Renal cortex interstitium (tissue), 3 donors: ENCODE data around the gene ARPC1A. TPM values are rescaled to one million over a fixed set of nuclear protein-coding genes. Genes with fewer than 3 reads are reported as not detected.

ENCODE experiments used
- polyA plus RNA-seq, 3 donors: library from polyadenylated mRNA; unstranded; fragments of 120-200 nt; gene quantifications; one replicate each; pipeline ENCODE4 v1.2.1, GENCODE V29; 2013; ENCODE audit not compliant: insufficient read length in 3 of 3

ARPC1A gene
- polyA plus RNA-seq, 3 donors, result 101 to 114 (median 109) TPM

Other genes with a start within 250 kb of the ARPC1A start
- gene SMURF1, start 181.8 kb upstream of the ARPC1A start, polyA plus RNA-seq, result 10 to 100 TPM; 15.1 to 17.9 (median 15.9) TPM
- not detected for gene KPNA7, start 117.8 kb upstream of the ARPC1A start, polyA plus RNA-seq
- under 1 TPM in 2 of 3 donors, not detected in 1; 0.01 to 0.17 TPM for gene MYH16, start 53.1 kb upstream of the ARPC1A start, polyA plus RNA-seq
- gene ARPC1B, start 48.8 kb downstream of the ARPC1A start, polyA plus RNA-seq, result 10 to 100 TPM; 24.2 to 44.8 (median 35.4) TPM
- gene PDAP1, start 82.7 kb downstream of the ARPC1A start, polyA plus RNA-seq, result 100 to 1,000 TPM; 137 to 171 (median 142) TPM
- gene BUD31, start 83.1 kb downstream of the ARPC1A start, polyA plus RNA-seq, result 100 to 1,000 TPM; 105 to 111 (median 106) TPM
- 1 to 10 TPM; 5.0 to 5.8 (median 5.6) TPM for gene PTCD1, start 112.9 kb downstream of the ARPC1A start, polyA plus RNA-seq
- 10 to 100 TPM; 32.8 to 40.2 (median 37.6) TPM for gene CPSF4, start 113.0 kb downstream of the ARPC1A start, polyA plus RNA-seq
- gene ATP5MF, start 140.3 kb downstream of the ARPC1A start, polyA plus RNA-seq, result 100 to 1,000 TPM; 376 to 480 (median 463) TPM
- 10 to 100 TPM; 23.5 to 64.6 (median 30.6) TPM for gene ZNF789, start 147.0 kb downstream of the ARPC1A start, polyA plus RNA-seq
- gene ZNF394, start 174.4 kb downstream of the ARPC1A start, polyA plus RNA-seq, result 10 to 100 TPM; 13.8 to 20.3 (median 14.3) TPM
- gene ZKSCAN5, start 178.8 kb downstream of the ARPC1A start, polyA plus RNA-seq, result 10 to 100 TPM; 15.3 to 18.3 (median 15.7) TPM
- 10 to 100 TPM; 14.5 to 17.6 (median 15.7) TPM for gene FAM200A, start 226.2 kb downstream of the ARPC1A start, polyA plus RNA-seq
- 100 to 1,000 TPM in 1 of 3 donors, 10 to 100 TPM in 2; 69.9 to 106 (median 82.0) TPM for gene ZNF655, start 232.7 kb downstream of the ARPC1A start, polyA plus RNA-seq